HG03095 (cell line): Measurements from ENCODE around the gene BTN1A1.
A peak's percentile ranks its signal among the peaks of the same experiment; 100 is the strongest.
"Not testable (repeated sequence)": the region's sequence is repeated elsewhere in the genome, so short reads cannot be mapped to it uniquely, and the experiment has no call there.

Source experiments
- ATAC-seq: cut with Tn5 transposase; IDR thresholded peaks from one replicate; pipeline ENCODE4 v1.9.1; 2021; ENCODE audit warnings: moderate library complexity; ENCODE audit not compliant: unreplicated experiment

The BTN1A1 gene

GRCh38 chr6:26500102-26500501, at the start of gene BTN1A1:
BTN1A1 (plus strand) TSS chr6:26500303; CDS start chr6:26501287, 984 bp downstream.
- no peak for ATAC-seq

- ATAC-seq, result no peak
Measured at GRCh38 chr6:26452631-26453235, 47.4 kb upstream of the BTN1A1 start.

GRCh38 chr6:26454631-26455030, 45.5 kb upstream of the BTN1A1 start:
- ATAC-seq, result no peak

- no peak for ATAC-seq
Measured at GRCh38 chr6:26455357-26455970, 44.6 kb upstream of the BTN1A1 start.

- peak; percentile 29 for ATAC-seq
Measured at GRCh38 chr6:26457264-26457805, 42.8 kb upstream of the BTN1A1 start.

- peak; percentile 97 for ATAC-seq
Measured at GRCh38 chr6:26457806-26458688, 42.1 kb upstream of the BTN1A1 start, which contains the start of gene BTN2A1. BTN2A1 (plus strand) TSS chr6:26457955; CDS start chr6:26458637, 682 bp downstream.

GRCh38 chr6:26459023-26459810, 40.9 kb upstream of the BTN1A1 start:
- no peak for ATAC-seq

GRCh38 chr6:26461353-26461752, 38.8 kb upstream of the BTN1A1 start:
- not testable (repeated sequence) for ATAC-seq

- no peak for ATAC-seq
Measured at GRCh38 chr6:26464014-26464413, 36.1 kb upstream of the BTN1A1 start.

- ATAC-seq, result no peak
Measured at GRCh38 chr6:26464416-26465131, 35.5 kb upstream of the BTN1A1 start.

- ATAC-seq, result no peak
Measured at GRCh38 chr6:26465776-26466175, 34.3 kb upstream of the BTN1A1 start.

GRCh38 chr6:26468829-26469228, 31.3 kb upstream of the BTN1A1 start:
- ATAC-seq, result no peak

- ATAC-seq, result no peak
Measured at GRCh38 chr6:26470643-26471042, 29.5 kb upstream of the BTN1A1 start.

- no peak for ATAC-seq
Measured at GRCh38 chr6:26471970-26472369, 28.1 kb upstream of the BTN1A1 start.

GRCh38 chr6:26472549-26473290, 27.4 kb upstream of the BTN1A1 start:
- no peak for ATAC-seq

GRCh38 chr6:26473429-26473757, 26.7 kb upstream of the BTN1A1 start:
- no peak for ATAC-seq

GRCh38 chr6:26473758-26474438, 26.2 kb upstream of the BTN1A1 start:
- peak; percentile 88 for ATAC-seq

- ATAC-seq, result no peak
Measured at GRCh38 chr6:26474439-26474881, 25.6 kb upstream of the BTN1A1 start.
